Stimulated activated CD8-positive, alpha-beta memory T cell treated with anti-CD3 and anti-CD28 coated beads, Interleukin-7, amount 100 ng/mL, for 24 hours (primary cell): ENCODE measurements around the gene GPR160.

ENCODE experiments used
- DNase-seq: peaks from one replicate; pipeline ENCODE4 v3.0.0-alpha.2; 2020; ENCODE audit warnings: low read depth

The GPR160 gene

DNA sequence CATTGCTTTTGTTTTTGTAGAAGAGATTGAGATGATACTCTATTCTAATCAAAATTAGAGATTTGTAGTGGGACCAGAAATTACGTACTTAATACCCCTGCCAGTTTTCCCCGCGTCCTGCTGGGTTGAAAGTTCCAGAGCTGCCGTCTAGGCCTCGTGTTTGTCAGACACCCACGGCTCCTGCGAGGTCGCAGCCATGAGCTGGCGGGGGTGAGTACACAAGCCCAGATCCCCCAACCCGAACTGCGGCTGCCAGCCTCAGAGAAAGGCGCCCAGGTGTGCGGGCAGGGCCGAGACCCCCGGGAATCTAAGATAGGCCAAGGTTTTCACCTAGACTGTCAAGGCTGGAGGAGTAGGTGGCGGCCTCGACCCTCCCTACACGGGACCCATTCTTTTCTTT lies 26.3 kb downstream of the GPR160 start:
- DNase-seq: no peak

DNA sequence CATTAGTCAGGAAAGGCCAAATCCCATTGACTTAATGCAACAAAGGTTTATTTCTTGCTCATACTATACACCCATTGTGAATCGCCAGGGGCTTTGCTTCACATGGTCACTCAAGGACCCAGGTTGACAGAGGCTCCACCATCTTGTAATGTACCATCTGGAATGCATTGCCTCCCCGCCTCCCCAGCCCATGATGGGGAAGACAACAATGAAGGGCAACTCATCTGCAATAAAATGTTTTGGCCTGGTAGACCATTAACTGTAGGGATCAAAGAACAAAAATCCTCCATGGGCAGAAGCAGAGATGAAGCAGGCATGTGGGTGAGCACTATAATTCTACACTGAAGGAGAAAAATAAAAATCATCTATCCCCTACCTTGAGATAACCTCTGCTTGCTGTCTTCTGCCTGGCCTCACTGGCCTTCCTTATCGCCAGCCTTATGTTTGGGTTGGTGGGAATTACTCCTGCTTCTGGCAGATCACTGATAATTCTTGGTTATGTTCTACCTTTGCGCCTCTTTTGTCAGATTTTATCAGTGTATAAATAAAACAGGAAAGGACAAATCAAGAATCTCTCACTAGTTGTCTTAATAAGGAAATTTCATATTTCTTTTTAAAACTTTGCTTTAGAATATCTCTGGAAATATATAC lies 37.8 kb downstream of the GPR160 start:
- no peak for DNase-seq

DNA sequence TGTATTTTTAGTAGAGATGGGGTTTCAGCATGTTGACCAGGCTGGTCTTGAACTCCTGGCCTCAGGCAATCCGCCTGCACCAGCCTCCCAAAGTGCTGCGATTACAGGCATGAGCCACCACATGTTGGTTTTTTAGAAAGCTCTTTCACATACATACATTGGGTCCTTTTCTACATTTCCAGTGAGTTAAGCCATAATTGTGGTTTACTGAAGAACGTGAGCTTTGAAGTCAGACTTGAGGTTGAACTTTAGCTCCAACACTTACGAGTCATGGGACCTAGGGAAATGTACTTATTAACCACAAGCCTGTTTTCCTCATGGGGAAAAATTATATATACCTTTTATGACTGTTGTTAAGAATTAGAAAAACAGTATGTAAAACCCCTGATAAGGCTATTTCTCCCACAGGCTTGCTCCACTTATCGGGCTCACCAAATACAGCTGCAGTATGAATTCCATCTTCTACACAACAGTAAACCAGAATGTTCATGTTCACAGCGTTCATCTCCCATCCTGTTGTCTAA lies 39.0 kb downstream of the GPR160 start:
- no peak for DNase-seq

DNA sequence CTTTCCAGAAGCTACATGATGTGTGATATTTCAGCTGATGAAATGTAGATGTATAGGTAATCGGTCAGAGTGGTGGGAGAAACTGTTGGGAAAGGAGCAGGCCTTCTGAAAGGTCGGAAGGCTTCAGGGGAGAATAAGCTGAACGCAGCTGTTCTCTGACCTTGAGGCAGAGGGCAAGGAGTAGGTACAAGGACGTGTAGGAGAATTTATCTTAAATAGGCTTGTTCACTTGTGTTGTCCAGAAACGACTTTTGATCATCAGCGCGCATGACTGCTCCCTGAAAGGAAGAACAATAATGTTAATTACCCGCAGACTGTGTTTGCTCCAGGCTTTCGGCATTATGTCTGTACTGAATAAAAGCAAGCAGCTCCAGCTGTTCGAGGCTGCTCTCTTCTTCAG lies 39.6 kb downstream of the GPR160 start:
- DNase-seq: no peak

DNA sequence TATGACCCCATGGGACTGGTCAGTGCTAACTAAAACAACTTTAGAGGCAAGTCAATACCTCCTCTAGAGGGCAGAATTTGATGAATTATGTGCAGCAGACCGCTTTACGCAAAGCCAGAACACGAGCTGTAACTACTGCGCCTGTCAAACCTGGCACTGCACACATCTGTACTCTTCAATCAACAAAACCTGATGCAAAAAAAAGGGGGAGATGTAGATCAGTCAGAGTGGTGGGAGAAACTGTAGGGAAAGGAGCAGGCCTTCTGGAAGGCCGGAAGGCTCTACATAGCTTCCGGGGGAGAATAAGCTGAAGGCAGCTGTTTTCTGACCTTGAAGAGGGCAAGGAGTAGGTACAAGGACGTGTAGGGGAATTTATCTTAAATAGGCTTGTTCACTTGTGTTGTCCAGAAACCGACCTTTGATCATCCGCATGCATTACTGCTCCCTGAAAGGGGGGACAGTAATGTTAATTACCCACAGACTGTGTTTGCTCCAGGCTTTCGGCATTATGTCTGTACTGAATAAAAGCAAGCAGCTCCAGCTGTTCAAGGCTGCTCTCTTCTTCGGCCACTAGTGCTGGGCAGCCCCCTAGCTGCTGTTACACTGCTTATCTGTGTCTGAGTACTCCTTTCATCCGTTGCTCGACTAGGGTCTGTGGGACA lies 41.0 kb downstream of the GPR160 start:
- DNase-seq: no peak

DNA sequence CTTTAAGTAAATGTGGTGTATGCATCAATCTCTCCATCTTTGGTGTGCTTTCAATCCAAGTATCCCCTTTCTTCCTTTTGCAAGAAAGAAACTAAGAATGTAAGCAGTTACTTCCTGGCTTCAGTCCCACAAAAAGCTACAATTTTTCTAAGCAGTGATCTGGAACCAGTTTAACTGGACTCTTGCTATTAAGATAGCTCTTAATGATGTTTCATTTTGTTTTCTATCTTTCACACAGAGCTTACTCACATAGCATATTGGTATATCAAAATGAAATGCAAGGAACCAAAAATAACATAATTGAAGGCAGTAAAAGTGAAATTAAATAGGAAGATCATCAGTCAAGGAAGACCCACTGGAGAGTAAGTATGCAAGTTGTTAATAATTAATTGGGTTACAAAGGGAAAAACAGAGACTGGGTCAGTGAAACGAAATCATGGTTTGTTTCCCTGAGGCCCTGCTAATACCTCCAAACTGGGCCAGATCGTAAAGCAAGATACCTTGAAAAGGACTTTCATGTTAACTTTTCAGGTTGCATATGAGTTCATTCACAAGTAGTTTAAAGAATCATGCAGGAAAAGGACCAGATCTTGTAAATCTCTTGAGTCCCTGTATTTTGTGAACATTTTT lies 41.9 kb downstream of the GPR160 start:
- no peak for DNase-seq

DNA sequence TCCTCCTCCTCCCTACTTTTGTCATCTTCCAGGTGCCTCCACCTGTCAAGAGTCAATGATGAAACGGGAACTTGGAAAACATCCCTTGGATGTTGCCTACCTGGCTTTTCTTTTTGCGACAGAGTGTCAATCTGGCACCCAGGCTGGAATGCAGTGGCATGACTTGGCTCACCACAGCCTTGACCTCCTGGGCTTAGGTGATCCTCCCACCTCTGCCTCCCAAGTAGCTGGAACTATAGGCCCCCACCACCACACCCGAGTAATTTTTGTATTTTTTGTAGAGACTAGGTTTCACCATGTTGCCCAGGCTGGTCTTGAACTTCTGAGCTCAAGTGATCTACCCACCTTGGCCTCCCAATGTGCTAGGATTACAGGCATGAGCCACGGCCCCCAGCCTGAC lies 42.8 kb downstream of the GPR160 start:
- DNase-seq: no peak

DNA sequence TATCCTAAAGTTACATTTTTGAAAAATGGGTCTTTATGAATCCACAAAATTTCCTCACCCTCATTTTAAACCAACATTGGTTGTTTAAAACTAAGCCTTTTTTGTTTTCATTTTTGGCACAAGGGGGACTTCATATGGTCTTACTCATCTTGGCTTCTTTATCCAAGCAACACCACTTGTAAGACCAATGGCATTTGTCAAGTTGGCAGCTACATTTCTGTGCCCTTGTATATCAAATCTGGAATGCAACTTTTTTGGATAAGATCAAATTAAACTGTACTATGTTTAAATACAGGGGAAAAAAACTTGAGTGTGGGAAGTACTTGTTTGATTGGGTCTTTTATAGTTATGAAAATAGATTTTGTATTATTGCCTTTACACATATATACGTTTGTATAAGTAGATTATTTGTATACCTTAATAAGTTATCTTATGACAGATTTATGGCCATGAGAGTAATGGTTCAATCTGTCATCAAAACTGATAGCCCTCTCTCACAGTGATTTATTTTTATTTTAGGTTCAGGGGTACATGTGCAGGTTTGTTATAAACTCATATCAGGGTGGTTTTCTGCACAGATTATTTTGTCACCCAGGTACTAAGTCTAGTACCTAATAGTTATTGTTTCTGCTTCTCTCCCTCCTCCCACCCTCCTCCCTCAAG lies 43.4 kb downstream of the GPR160 start:
- no peak for DNase-seq

DNA sequence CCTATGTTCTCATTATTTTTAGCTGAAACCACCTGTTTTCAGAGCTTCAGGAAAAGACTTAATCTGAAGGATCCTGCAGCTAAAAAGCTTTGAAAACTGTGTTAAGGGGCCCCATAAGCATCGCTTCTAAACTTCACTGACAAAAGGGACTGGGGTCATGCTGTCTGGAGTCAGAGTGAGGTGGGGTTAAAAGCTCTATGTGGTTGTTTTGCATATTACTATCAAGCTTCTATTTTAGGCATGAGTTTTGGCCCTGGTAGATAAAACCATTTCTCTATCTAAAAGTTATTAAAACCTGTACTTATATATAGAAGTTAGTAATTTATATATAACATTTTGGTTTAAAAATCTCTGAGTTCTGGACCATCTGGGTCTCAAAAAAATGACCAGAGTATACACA lies 45.5 kb downstream of the GPR160 start:
- DNase-seq: no peak

DNA sequence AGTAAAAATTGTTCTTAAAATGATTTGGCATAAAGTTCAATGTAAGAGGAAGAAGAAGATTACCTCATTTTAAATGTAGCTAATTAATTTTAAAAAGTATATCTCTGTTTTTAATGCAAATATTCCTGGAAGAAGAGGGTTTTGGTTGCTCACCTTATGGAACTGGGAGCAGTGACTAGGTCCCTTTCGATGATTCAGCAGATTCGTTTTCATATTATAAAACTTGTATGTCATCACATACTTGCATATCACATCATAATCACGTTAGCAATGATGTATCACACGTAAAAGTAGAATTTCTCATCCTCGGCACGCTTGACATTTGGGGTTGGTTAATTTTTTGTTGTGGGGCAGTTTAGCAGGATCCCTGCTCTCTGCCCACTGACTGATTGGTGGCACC lies 47.6 kb downstream of the GPR160 start:
- DNase-seq: no peak

DNA sequence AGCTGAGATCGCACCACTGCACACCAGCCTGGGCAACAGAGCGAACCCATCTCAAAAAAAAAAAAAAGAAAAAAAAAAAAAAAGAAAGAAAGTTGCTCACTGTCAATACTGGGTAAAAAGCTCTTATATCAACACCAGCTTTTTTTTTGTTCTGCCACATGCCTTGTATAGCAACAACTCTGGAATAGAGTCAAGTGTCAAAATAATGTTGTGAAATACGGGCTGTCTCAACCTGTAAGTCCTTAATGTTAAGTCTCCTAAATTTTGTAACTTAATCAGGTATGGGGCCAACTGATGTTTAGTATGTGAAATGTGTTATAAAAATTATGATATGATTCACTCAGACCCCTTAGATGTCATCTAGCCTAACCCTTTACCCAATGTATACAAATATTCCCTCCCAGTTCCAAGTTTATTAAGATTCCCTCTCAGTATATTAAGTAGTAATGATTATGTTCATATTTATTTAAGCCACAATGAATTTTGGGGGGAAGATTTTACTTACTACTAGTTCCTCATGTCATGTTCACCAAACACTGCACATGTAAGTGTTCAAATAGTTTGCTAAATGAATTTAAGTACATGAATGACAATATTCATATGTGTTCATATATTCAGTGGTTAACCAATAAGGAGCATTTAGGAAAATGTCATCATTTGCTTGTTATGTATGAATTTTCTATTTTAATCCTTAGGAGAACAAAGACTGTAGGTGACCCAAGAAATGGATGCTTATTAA lies 52.2 kb downstream of the GPR160 start:
- no peak for DNase-seq

DNA sequence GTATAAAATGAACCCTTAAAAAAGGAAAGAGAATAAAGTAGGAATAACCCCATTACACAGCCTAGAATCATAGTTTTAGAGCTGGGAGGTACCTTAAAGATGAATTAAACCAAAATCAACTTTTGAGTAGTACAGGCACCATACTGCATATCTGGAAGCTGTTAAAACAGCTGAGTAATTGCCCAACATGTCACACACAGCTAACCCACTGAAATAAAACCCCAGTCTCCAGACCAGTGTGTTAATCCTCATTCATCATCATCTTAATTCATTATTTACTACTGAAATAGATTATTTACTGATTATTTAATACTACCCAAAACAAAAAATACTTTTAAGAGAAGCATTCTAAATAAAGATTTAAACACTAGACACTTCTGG lies 52.8 kb downstream of the GPR160 start:
- DNase-seq: no peak

DNA sequence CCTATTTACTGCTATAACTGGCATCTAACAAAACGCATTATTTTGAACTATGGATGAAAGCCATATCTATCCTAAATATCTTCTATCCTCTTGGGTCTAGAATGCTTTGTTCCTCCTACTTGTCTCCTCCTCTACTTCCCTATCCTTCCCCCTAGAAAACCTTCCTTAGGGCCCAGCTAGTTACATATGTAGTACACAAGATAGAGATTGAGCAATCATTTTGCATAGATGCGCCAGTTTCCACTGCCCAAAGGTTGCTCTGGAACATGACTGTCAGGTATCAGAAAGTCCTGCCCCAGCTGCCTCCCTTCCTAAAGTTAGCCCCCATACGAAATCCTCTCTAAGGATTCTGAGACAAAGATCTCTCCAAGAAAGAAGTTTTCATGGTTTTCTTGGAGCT lies 55.1 kb downstream of the GPR160 start:
- DNase-seq: no peak

DNA sequence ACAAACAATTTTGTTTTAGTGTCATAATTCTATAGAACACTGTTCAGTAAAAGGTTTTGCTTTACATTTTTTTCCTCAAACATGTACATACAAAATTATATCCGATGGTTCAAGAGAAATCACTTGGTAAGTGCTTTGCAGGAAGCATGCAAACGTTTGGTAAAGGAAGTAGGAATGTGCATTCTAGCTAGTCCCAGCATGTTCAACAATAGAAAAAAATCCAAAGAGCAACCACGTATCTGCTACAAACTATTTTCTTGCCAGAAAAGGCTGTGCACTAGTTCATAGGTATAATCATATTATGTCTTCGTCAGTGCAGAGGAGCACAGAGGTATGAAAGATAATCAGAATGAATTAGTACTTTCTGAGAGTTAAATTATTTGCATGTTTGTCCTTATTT lies 58.0 kb downstream of the GPR160 start:
- DNase-seq: no peak

DNA sequence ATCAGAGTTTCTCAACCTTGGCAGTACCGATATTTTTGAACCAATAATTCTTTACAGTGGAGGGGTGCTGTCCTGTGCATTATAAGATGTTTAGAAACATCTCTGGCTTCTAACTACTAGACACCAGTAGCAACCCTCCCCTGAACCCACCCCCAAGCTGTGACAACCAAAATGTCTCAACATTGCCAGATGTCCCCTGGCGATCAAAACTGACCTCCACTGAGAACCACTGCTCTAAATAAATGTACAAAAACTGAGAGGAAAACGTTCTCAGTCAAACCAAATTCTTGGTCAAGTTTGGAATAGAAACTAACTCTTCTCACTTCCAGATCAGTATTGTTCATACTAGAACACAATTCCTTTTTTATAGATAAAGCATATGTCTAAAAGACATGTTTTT lies 58.5 kb downstream of the GPR160 start:
- no peak for DNase-seq

DNA sequence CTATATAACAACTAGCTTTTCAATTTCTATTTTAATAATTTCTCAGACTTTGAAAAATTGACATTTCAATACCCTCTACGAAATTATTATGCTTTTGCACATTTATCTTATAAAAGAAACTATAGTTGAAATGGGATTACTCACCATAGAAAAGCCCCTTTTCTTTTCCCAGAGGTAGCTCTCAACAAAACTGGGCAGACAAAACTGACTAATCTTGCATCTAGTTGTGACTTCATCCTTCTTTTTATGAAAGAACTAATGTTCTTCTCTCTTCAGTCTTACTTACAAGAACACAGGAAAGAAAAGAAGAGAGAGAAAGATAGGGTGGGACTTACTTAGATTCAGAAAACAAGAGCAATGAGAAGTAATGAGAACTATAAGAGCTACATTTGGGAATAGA lies 61.0 kb downstream of the GPR160 start:
- DNase-seq: no peak

DNA sequence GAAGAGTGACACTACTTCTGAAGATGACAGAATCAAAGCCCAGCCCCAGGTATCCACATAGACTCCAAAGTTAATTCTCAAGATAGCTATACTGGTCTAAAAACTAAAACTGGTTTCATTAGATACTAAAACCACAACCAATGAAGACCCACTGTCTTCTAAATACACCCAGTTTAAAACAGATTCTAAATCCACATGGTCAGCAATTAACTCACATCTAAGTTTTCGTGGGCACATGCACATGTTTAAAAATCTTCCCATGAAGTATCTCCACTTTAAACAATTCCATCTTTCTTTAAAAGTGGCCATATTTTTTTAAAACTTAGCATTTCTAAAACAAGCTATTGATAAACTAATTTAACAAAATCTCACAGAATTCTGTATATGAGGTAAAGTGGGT lies 63.1 kb downstream of the GPR160 start:
- DNase-seq: no peak

DNA sequence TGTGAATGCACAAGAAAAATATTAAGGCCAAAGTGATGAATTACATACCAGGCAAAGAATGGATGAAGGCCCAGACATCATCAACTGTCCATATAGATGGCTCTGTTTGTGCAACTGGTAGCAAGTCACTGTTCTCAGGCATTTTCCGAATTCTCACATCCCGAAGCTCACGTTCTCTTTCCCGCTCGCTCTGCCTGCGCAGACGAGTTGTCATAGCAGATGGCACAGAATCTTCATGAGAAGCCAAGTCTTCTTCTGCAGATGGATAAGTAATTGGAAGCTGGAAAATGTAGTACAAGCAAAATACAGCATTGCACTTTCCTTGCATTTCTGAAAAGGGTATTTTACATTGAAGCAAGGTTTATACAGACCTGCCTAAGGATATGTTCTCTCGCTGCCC lies 64.6 kb downstream of the GPR160 start:
- DNase-seq: no peak

DNA sequence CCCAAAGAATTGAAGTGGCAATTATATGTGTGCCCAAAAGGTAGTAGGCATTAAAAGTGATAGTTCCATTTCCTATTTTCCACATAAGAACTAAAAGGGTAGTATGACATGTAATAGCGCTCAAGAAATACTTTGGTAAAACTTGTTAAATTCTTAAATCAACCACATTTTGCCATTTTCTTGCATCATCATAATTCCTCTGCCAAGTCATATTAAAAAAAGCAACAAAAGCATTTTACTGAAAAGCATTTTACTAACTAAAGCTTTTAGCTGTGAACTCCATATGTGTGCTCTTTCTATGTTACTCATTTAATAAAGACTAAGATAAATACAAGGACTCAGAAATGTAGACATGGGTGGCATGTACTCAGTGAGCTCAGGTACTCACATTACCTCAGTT lies 70.1 kb downstream of the GPR160 start:
- no peak for DNase-seq

DNA sequence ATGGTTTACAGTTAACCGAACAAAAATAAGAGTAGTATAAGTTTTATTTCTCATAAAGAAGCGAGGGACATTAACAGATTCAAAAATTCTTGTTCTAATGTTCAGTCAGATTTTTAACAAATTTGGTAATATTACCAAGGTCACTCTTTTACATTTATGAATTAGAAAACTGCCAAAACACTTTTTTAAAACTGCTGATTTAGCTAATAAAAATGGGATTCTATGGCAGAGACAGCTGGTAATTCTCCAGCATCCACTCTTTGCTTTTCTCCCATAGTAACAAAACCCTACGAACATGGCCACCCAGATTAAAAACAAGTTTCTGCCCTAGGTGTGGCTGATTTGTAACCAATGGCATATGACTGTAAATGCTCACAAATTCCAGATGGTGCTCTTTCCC lies 71.2 kb downstream of the GPR160 start:
- DNase-seq: no peak

DNA sequence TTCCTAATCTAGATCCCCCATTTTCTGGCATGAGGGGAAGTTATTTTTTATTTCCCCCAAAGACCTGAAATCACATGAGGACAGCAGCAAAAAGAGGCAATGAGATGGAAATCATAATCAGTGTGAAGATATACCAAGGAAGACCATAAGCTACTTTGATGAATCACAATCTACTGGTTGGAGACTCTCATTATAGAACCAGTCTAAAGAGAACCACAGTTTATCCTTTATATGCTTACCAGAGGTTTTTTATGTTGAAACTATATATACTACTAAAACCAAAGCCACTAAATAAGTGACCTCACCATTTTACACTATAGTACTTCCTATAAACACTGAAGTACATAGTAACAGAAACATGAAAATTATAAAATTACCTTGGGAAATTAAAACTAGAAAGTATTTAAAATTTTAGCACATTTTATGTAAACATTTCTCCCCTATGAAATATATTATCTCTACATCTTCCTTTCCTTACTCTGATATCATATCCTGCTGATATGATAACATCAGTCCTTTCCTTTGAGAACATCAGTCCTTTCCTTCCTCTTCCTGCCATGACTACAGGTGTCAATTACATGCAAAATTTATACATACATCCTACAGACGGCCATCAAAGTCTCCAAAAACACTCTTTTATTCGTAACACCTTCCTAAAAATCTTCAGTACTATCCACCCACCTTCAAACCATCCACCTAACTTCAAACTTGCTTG lies 71.9 kb downstream of the GPR160 start:
- no peak for DNase-seq
